GM21576 (cell line): ENCODE data around the gene OGFOD2.

ENCODE experiments used
- ATAC-seq: cut with Tn5 transposase; IDR thresholded peaks from one replicate; pipeline ENCODE4 v1.9.1; 2021; ENCODE audit warnings: mild to moderate bottlenecking, moderate library complexity; ENCODE audit not compliant: unreplicated experiment

Gene OGFOD2

DNA sequence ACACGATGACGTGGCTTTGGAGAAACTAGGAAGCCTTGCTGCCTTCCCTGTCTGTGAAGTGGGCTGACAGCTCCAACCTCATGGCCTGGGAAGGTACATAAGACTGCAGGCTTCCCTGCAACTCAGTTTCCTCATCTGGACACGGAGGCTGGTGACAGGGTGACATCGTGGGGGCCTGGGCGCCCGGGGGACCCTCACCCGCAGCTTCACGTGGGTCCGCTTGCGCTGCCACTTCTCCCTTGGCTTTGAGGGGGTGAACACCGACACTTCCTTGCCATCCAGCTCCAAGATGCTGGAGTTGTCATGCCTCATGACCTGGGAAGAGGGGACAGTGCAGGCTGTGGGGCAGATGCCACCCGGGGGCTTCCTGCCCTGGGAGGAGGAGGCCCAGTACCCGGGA is 13.0 kb downstream of the OGFOD2 start:
- ATAC-seq, result no peak

DNA sequence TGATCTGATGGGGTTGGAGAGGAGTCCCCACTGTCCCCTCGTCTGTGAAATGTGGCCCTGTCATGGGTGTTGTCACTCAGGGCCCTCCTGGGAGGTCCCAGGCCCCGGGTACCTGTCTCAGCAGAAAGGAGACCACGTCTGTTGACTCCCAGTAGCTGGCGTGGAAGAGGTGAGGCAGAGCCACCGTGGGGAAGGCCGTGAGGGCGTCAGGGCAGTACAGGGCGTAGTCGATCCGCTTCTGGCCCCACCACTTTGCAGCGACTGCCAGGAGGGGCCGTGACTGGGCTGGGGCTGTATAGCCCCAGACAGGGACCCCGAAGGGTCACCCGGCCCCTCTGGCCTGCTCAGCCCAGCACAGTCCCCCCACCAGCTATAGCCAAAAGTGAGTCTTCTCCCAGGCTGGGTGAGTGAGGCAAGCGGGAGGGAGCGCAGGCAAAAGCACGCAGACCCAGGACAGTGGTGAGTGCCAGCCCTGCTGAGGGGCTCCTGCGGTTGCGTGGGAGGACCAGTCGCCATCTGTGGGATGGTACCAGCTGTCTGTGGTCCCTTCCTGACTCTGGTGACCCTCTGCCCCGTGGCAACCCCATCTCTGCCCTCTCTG is 13.7 kb downstream of the OGFOD2 start:
- ATAC-seq, result no peak

- ATAC-seq, result no peak
These were observed 14.3 kb downstream of the OGFOD2 start for GRCh38 chr12:122989225-122989839.

DNA sequence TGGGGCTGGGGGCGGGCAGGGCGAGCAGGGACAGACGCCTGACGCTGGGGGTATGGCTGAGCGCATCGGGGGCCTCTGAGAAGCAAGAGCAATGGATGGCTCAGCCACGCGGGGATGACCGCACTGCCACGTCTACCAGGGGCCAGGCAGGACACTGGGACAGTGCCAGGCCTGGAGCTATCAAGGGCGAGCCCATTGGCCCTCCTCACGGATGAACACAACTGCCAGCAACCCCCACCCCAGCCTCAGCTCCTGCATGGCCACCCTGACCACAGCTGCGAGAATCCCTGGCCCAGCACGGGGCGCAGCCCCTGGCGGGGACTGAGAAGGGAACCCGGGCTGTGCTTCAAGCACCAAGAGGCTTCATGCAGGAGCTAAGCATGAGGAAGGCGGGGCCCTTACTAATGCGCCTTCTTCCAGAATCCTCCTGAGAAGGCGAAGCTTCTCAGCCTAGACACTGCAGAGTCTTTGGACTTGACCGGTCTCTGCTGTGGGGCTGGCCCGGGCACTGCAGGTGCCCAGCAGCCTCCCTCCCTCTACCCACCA is 14.9 kb downstream of the OGFOD2 start:
- ATAC-seq, result no peak

GRCh38 chr12:122990561-122990960 is 15.5 kb downstream of the OGFOD2 start:
- no peak for ATAC-seq

DNA sequence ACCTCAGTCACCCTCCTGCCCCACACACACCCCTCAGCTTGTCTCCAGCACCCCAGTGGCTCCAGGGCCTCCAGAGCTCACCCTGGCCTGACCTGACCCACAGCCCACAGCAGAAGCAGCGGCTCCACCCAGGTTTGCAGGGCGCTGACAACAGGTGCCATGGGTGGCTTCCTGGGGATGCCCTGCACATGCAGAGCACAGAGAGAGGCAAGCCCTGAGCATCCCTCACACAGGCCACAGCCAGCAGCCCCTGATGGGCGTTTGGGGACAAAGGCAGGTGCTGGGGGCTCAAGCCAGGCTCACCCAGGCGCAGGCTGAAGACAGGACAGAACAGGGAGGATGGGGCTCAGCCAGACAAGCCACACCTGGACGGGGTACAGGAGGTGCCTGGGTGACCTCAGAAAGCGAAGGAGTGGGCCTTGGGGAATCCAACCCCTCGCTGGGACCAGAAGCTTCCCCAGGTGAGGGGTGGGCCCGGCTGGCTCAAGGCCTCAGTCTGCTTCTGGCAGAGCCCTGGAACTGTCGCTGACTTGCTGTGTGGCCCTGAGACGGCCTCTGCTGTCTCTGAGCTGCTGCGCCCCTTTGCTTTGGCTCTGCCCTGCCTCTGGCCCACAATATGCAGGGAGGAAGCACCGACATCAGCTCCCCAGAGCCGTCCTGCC is 16.0 kb downstream of the OGFOD2 start:
- no peak for ATAC-seq

DNA sequence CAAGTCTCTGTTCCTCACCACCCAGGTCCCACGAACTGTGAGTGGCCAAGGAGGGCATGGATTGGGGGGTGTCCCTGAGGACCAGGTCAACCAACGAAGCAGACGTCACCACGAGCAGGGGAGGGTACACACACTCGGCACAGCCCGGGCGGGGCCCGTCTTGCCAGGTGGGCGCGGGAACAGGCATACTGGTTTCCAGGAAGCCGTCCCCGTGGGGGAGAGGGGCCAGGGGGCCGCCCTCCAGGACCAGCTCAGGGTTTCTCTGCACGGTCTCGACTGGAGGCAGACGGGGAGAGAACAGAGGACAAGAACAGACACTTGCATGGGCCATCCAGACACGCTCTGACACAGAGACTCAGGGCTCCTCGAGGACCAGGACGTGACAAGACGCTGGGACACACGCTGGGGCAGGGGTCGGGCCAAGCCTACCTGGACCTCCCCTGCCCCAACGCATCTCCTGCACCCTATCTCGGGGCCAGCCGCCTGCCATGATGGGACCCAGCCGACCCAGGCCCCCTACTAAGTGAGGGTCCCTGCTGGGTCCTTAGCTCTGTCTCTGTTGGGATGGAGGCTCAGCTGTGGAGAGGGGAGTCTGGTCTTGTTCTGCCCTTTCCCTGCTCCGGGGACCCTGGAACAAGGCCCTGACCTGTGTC is 16.7 kb downstream of the OGFOD2 start:
- ATAC-seq, result no peak

DNA sequence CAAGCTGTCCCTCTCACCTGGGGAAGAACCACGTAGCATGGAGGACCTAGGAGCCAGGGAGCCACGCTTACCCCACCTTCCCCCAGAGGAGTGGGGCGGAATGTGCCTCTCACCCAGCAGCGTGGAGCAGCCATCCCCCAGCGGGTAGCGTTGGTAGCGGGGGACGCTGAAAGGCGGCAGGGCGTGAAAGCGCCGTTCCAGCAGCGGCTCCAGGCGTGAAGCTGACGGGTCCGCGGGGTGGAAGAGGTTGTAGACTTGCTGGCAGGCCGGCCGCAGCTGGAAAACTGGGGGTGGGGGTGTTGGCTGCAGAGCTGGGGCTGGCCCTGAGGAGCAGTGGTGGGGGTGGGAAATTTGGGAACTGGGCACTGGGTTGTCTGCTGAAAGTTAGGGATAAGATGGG is 17.3 kb downstream of the OGFOD2 start:
- no peak for ATAC-seq

- ATAC-seq, result no peak
These were observed 19.2 kb downstream of the OGFOD2 start for GRCh38 chr12:122994140-122994675.

DNA sequence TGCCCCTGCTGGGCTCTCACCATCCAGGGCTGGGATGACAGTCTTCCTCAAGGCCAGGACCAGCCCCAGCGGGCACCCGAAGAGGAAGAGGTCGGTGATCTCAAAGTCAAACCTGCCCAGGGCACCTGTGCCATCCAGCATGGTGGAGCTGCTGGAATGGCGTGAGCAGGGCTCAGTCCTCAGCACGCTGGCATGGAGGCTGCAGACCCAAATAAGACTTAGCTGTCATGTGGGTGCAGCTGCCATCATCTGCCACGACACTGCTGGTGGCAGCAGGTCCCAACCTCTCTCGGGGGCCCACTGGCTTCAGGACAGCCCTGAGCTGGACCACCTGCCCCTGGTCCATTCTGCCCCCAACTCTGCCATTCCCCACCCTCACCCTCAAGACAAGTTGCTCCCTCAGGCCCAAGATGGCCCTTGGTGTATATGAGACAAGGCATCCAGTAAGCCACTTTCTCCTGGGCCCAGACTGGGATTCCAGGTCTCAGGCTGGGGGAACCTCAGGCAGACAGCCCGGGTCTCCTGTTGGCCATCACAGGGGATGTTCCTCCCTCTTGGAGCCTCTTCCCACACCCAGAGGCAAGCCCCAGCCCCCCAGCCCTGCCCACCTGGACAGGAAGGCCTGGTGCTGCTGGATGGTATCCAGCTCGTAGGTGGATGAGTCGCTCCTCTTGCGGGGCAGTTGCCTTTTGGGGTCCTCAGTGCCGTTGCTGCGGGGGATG is 19.9 kb downstream of the OGFOD2 start:
- ATAC-seq, result no peak

GRCh38 chr12:122995503-122996187 is 20.6 kb downstream of the OGFOD2 start:
- ATAC-seq, result no peak

DNA sequence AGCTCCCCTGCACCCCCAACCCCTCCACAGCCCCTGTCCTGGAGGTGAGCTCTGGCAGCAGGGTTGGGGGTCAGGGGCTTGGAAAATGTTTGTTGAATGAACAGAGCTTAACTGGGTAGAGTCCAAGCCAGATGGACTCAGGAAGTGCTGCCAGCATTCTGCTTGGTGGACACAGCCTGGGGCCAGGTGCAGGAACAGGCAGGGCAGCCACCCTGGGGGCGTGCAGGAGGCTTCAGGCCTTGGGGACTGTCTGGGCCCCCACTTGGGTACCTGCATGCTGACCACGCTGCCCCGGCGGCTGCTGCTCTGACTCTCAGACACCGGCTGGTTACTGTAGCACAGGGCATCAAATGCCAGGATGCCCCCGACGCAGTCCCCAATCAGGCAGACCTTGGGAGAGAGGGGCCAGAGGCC is 21.2 kb downstream of the OGFOD2 start:
- ATAC-seq, result no peak

DNA sequence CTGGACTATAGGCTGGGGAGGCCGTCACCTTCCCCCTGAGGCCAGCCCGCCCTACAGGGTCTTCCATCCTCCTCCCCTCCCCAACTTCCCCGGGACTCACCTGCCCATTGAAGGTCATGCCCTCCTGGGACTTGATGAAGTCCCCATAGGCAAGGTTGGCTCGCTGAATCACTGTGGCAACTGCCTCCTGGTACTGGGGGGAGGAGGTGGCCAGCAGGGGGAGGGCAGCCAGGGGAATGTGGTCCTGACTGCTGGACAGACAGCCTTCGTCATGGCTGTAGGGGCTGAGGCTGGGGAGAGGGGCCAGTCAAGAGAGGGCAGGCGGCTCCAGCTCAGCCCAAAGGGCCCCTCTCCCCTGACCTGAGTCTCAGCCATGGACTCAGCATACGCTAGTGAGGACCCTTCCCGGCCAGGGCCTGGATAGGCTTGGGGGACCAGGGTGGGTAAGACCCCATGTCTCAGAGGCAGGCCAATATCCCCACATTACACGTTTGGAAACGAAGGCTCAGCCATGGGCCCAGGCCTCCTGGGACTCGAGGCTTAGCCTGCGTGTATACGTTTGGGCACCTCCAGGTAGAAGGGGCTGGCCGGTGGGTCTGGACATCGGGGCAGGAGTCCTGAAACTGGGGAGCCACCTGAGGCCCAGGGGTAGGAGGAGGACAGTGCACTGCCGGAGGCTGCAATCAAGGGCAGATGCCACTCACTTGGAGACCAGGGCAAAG is 21.7 kb downstream of the OGFOD2 start:
- no peak for ATAC-seq

DNA sequence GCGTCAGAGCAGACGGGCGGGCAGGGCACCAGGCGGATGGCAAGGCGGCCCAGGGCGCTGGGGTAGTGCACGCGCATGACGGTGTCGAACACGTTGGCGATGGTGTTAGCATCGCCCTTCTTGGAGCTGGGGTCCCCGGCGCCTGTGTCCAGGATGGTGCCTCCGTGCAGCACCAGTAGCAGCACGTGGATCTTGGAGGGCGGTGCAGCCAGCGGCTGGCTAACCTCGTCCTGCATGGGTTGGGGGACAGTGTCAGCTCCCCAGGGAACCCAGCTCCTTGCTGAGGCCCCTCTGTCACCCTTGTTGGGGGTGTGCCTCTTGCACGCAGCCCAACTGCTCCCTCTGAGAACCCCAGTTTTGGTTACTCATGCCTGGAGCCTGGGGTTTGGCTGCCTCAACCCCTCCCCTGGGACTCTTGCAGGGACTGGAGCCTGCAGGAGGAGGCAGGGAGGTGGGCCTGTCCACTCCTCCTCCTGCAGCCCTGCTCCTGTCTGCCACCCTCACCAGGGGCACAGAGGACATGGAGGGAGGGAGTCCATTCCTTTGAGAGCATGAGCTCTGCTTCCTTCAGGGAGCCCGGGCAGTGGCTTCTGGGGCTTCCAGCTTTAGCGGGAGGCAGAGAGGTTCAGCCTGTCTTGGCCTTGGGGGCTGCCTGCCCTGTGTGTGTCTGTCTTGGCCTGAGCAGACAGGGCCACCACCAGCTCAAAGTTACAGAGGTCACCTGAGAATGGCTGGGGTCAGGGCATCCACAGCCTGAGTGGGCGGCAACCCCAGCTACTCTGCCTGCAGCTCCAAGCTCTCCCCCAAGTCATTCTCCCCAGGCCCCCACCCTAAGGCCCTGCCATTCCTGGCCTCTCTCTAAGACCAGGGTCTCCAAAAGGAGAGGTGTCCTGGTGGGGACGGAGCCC is 22.6 kb downstream of the OGFOD2 start:
- no peak for ATAC-seq

GRCh38 chr12:122998316-122998715 is 23.3 kb downstream of the OGFOD2 start:
- ATAC-seq, result no peak

DNA sequence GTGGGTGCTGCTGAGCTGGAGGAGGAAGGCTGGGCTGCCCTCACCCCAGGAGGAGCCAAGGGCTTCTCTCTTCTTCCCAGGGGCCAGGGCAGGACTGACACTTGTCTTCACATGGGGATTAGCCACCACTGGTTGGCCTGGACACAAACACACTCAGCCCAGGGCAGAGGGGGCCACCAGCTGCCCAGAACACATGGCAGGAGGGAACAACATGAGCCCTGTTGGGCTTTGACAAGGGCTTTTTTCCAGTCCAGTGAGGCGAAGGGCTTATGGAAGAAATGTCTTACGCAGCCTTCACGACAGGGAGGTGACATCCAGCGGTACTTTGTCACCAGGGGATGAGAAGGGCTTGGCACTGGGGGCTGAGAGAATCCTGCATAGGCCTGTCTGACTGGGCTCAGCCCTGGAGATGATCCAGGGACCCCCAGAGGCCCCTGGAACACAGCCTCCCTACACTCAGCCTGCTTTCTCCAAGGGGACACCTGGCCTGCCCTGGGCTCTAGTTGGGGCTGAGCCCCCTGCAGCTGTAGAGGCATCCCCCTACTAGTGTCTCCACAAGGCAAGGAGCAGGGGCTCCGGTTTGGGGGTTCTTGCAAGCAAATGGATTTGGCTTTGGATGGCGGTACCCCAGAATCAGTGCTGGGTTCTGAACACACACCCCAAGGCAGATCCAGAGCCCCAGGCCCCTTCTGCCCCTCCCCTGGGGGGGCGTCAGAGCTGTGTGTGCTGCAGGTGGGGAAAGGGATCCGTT is 24.3 kb downstream of the OGFOD2 start:
- ATAC-seq, result no peak

- no peak for ATAC-seq
These were observed 25.0 kb downstream of the OGFOD2 start for GRCh38 chr12:122999986-123000420.

GRCh38 chr12:123000578-123000977 is 25.5 kb downstream of the OGFOD2 start:
- no peak for ATAC-seq
